Small intestine (tissue), 7 donors: Measurements from ENCODE around the gene RSPH1. TPM values are rescaled to one million over a fixed set of nuclear protein-coding genes. Genes with fewer than 3 reads are reported as not detected.

Source experiments
- DNase-seq, 2 donors: peaks; one replicate each; pipeline versions ENCODE4 v3.0.0 to v3.0.0-alpha.2; 2013
- FAIRE-seq: peaks from 2 replicates; lab custom pipeline; 2012; peaks lifted over from hg19 to GRCh38; lab: Jason Lieb, UNC
- H3K27ac ChIP-seq, 3 donors: one replicate each; pipeline ENCODE4 v1.5.1; 2013; ENCODE audit warnings: low read length in 2 of 3, mild to moderate bottlenecking in 2 of 3, control low read depth in 1 of 3, inconsistent platforms in 1 of 3, low read depth in 1 of 3, moderate library complexity in 1 of 3
- H3K27me3 ChIP-seq, 3 donors: one replicate each; pipeline ENCODE4 v1.6.1; 2013; ENCODE audit warnings: low read length in 3 of 3, inconsistent platforms in 1 of 3; ENCODE audit not compliant: control insufficient read depth in 3 of 3, insufficient read depth in 3 of 3
- H3K36me3 ChIP-seq, 3 donors: one replicate each; pipeline ENCODE4 v1.6.1; 2013; ENCODE audit warnings: low read length in 3 of 3, inconsistent platforms in 1 of 3, low read depth in 1 of 3, mild to moderate bottlenecking in 1 of 3, moderate library complexity in 1 of 3; ENCODE audit not compliant: control insufficient read depth in 3 of 3, insufficient read depth in 2 of 3
- H3K4me1 ChIP-seq, 3 donors: one replicate each; pipeline ENCODE4 v1.6.1; 2013; ENCODE audit warnings: low read length in 2 of 3, inconsistent platforms in 1 of 3, low read depth in 1 of 3, mild to moderate bottlenecking in 1 of 3, moderate library complexity in 1 of 3; ENCODE audit not compliant: control insufficient read depth in 3 of 3, insufficient read depth in 2 of 3
- H3K4me3 ChIP-seq, 3 donors: one replicate each; pipeline ENCODE4 v1.5.1; 2013; ENCODE audit warnings: low read length in 3 of 3, control low read depth in 1 of 3, inconsistent platforms in 1 of 3, low read depth in 1 of 3, mild to moderate bottlenecking in 1 of 3, moderate library complexity in 1 of 3
- H3K9me3 ChIP-seq, 2 donors: one replicate each; pipeline ENCODE4 v1.6.1; 2013; ENCODE audit warnings: low read depth in 1 of 2, low read length in 1 of 2; ENCODE audit not compliant: control insufficient read depth in 2 of 2, insufficient read depth in 1 of 2
- WGBS, 3 donors: extraction: QIAGEN DNeasy Blood & Tissue Kit; methylation state at CpG; one replicate each; pipeline ENCODE4 v1.1.7; 2013; 5-methylcytosine and 5-hydroxymethylcytosine counted together
- polyA plus RNA-seq, 4 donors: library from polyadenylated mRNA; stranded (reverse) in 3 of 4; unstranded in 1 of 4; fragments of 200-250 nt in 3 of 4; fragments of 120-200 nt in 1 of 4; gene quantifications; one replicate each; pipeline versions ENCODE4 v1.2.1 to v1.2.3, GENCODE V29; 2013
- donor health status: healthy with polysubstance abuse.
- donor health status: control.
- donor health status: control.
- donor health status: Bipolar disorder and iron deficiency.
- donor health status: healthy.

The RSPH1 gene
- polyA plus RNA-seq, 4 donors = 3.8 to 14.1 (median 7.8) TPM

- peaks cover 0 to 4% (median 0%) of the 10 kb centered on the region in 3 donors for H3K36me3 ChIP-seq
- peaks cover 23 to 73% (median 24%) of the 10 kb centered on the region in 3 donors for H3K4me1 ChIP-seq
- H3K27me3 ChIP-seq = no peaks in the 10 kb centered on the region
- 43 to 50% (median 50%) methylated on average over 12 of the region's 12 CpGs for WGBS, 3 donors
- FAIRE-seq (no peak), DNase-seq (peak; percentile 40 to 73)
- no peak overlapping the region for H3K4me3 ChIP-seq
- H3K27ac ChIP-seq = peak overlapping the region in 2 of 3 donors; percentile 36 to 94
- no peaks in the 10 kb centered on the region for H3K9me3 ChIP-seq
Measured at GRCh38 chr21:42467140-42467983, 28.7 kb downstream of the RSPH1 start.

- no peak for DNase-seq
- Histone ChIP-seq H3K27ac (peak overlapping the region in 1 of 3 donors; percentile 94), H3K27me3 (no peaks in the 10 kb centered on the region), H3K4me1 (peaks cover 23 to 78% (median 24%) of the 10 kb centered on the region in 3 donors), H3K9me3 (no peaks in the 10 kb centered on the region), H3K36me3 (peaks cover 0 to under 1% (median 0%) of the 10 kb centered on the region in 3 donors), H3K4me3 (no peak overlapping the region)
- 86 to 93% (median 91%) methylated on average over 10 of the region's 10 CpGs for WGBS, 3 donors
- FAIRE-seq = no peak
Measured at GRCh38 chr21:42466700-42467099, 29.3 kb downstream of the RSPH1 start.

GRCh38 chr21:42465803-42466127, 30.3 kb downstream of the RSPH1 start:
- Histone ChIP-seq H3K36me3 (no peaks in the 10 kb centered on the region), H3K27ac (peak overlapping the region; percentile 72 to 89 (median 78)), H3K4me1 (peaks cover 24 to 87% (median 25%) of the 10 kb centered on the region in 3 donors), H3K9me3 (no peaks in the 10 kb centered on the region), H3K27me3 (no peaks in the 10 kb centered on the region), H3K4me3 (no peak overlapping the region)
- 50 to 71% (median 67%) methylated on average over 3 of the region's 3 CpGs for WGBS, 3 donors
- DNase-seq (no peak), FAIRE-seq (no peak)

GRCh38 chr21:42465008-42465802, 30.8 kb downstream of the RSPH1 start:
- H3K27ac ChIP-seq = peak overlapping the region; percentile 78 to 91 (median 89)
- H3K4me3 ChIP-seq = no peak overlapping the region
- peaks cover 24 to 90% (median 27%) of the 10 kb centered on the region in 3 donors for H3K4me1 ChIP-seq
- H3K27me3 ChIP-seq = no peaks in the 10 kb centered on the region
- no peaks in the 10 kb centered on the region for H3K36me3 ChIP-seq
- WGBS, 3 donors = 9 to 22% (median 13%) methylated on average over 8 of the region's 8 CpGs
- FAIRE-seq (no peak), DNase-seq (peak; percentile 86 to 94)
- H3K9me3 ChIP-seq = no peaks in the 10 kb centered on the region

GRCh38 chr21:42463861-42464515, 32.0 kb downstream of the RSPH1 start:
- Histone ChIP-seq H3K4me1 (peaks cover 26 to 92% (median 30%) of the 10 kb centered on the region in 3 donors), H3K9me3 (no peaks in the 10 kb centered on the region), H3K27ac (peak overlapping the region; percentile 78 to 91 (median 89)), H3K27me3 (no peaks in the 10 kb centered on the region), H3K36me3 (no peaks in the 10 kb centered on the region), H3K4me3 (no peak overlapping the region)
- FAIRE-seq = no peak
- DNase-seq = peak; percentile 52 to 74
- 51 to 62% (median 54%) methylated on average over 17 of the region's 17 CpGs for WGBS, 3 donors

GRCh38 chr21:42461881-42462877, 33.8 kb downstream of the RSPH1 start:
- FAIRE-seq = no peak
- Histone ChIP-seq H3K4me1 (peaks cover 21 to 74% (median 25%) of the 10 kb centered on the region in 3 donors), H3K9me3 (no peaks in the 10 kb centered on the region), H3K4me3 (no peak overlapping the region), H3K27ac (peak overlapping the region; percentile 87 to 95 (median 94)), H3K27me3 (no peaks in the 10 kb centered on the region), H3K36me3 (no peaks in the 10 kb centered on the region)
- DNase-seq = peak; percentile 89 to 96
- WGBS, 3 donors = 17 to 55% (median 47%) methylated on average over 10 of the region's 10 CpGs

- Histone ChIP-seq H3K9me3 (no peaks in the 10 kb centered on the region), H3K4me3 (no peak overlapping the region), H3K4me1 (peaks cover 15 to 65% (median 25%) of the 10 kb centered on the region in 3 donors), H3K27ac (peak overlapping the region; percentile 87 to 95 (median 94)), H3K36me3 (no peaks in the 10 kb centered on the region), H3K27me3 (no peaks in the 10 kb centered on the region)
- 39 to 64% (median 53%) methylated on average over 5 of the region's 5 CpGs for WGBS, 3 donors
- FAIRE-seq (no peak), DNase-seq (peak in 1 of 2 donors; percentile 70)
Measured at GRCh38 chr21:42461185-42461520, 34.9 kb downstream of the RSPH1 start.
